H1 (cell line): ENCODE data around the gene INSYN1.

Experiments
- CHD1 ChIP-seq: IDR thresholded peaks from 2 replicates; pipeline ENCODE4 v1.6.1; 2012; ENCODE audit warnings: low read depth, low read length, improper control_type of control experiment
- CHD2 ChIP-seq: IDR thresholded peaks from 2 replicates; pipeline ENCODE4 v1.6.1; 2012; ENCODE audit warnings: low read length, improper control_type of control experiment
- EZH2 ChIP-seq: fragments of 200-600 bp; sonication (generic); IDR thresholded peaks from 2 replicates; pipeline ENCODE4 v1.7.1; 2012; ENCODE audit warnings: low read depth, mild to moderate bottlenecking, moderate library complexity, low read length, inconsistent platforms; ENCODE audit not compliant: severe bottlenecking
- JUN ChIP-seq: IDR thresholded peaks from 2 replicates; pipeline ENCODE4 v1.6.1; 2011; ENCODE audit warnings: low read depth, mild to moderate bottlenecking, improper control_type of control experiment, low read length
- POLR2A ChIP-seq, 2 experiments: IDR thresholded peaks; 1 replicate in 1 of 2; 2 replicates in 1 of 2; pipeline ENCODE4 v1.6.1; 2011; ENCODE audit warnings: low read depth in 2 of 2, low read length in 2 of 2, mild to moderate bottlenecking in 2 of 2; ENCODE audit errors: control extremely low read depth in 1 of 2
- SAP30 ChIP-seq: fragments of 300-600 bp; sonication (generic); IDR thresholded peaks from 2 replicates; pipeline ENCODE4 v1.7.1; 2012; ENCODE audit warnings: low read length, moderate library complexity, mild to moderate bottlenecking, inconsistent platforms; ENCODE audit not compliant: insufficient read depth, insufficient replicate concordance
- SIN3A ChIP-seq, 2 experiments: IDR thresholded peaks in 1 of 2; conservative IDR thresholded peaks in 1 of 2; 2 replicates each; pipeline ENCODE4 v1.6.1; 2011 to 2012; ENCODE audit warnings: low read length in 2 of 2, improper control_type of control experiment in 1 of 2, low read depth in 1 of 2, mild to moderate bottlenecking in 1 of 2
- TBP ChIP-seq: IDR thresholded peaks from 2 replicates; pipeline ENCODE4 v1.6.1; 2011; ENCODE audit warnings: low read depth, low read length, improper control_type of control experiment
- TF ChIP-seq, protein P1 (sequence below): IDR thresholded peaks from 2 replicates; pipeline ENCODE4 v1.6.1; 2012; ENCODE audit warnings: inconsistent platforms
- TF ChIP-seq, protein P2 (sequence below), 3 experiments: IDR thresholded peaks; 1 replicate in 2 of 3; 2 replicates in 1 of 3; pipeline versions ENCODE4 v1.5.1 to v1.6.1; 2011; ENCODE audit warnings: low read length in 3 of 3, mild to moderate bottlenecking in 3 of 3, inconsistent platforms in 2 of 3, low read depth in 1 of 3, moderate library complexity in 1 of 3; ENCODE audit not compliant: insufficient read depth in 1 of 3; ENCODE audit errors: control extremely low read depth in 1 of 3

DNA sequence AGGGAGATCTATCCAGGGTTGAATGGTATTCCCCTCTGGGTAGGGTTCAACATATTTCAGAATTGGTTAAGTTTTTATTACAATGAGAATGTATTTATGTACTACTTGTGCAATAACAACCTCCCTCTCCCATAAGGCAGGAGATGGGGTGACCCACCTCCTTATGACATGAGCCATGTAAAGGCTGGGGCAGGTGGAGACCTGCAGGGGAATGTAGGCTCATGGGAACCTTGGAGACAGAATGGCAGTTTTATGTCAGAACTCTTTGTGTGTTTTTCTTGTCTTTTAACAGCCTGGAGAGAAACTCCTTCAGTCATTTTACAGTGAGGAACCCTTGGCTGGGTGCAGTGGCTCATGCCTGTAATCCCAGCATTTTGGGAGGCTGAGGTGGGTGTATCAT lies 24.6 kb upstream of the INSYN1 start:
- TF ChIP-seq JUN, result no peak
- TF ChIP-seq POLR2A (IDR thresholded peaks at IDR 0.05; ENCODE audit: control extremely low read depth in 1 of 2, low read depth in 2 of 2, low read length in 2 of 2), result no peak
- no peak for TF ChIP-seq SAP30
- TF ChIP-seq, protein P1, sequence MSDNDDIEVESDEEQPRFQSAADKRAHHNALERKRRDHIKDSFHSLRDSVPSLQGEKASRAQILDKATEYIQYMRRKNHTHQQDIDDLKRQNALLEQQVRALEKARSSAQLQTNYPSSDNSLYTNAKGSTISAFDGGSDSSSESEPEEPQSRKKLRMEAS, result no peak
- TF ChIP-seq, protein P2, sequence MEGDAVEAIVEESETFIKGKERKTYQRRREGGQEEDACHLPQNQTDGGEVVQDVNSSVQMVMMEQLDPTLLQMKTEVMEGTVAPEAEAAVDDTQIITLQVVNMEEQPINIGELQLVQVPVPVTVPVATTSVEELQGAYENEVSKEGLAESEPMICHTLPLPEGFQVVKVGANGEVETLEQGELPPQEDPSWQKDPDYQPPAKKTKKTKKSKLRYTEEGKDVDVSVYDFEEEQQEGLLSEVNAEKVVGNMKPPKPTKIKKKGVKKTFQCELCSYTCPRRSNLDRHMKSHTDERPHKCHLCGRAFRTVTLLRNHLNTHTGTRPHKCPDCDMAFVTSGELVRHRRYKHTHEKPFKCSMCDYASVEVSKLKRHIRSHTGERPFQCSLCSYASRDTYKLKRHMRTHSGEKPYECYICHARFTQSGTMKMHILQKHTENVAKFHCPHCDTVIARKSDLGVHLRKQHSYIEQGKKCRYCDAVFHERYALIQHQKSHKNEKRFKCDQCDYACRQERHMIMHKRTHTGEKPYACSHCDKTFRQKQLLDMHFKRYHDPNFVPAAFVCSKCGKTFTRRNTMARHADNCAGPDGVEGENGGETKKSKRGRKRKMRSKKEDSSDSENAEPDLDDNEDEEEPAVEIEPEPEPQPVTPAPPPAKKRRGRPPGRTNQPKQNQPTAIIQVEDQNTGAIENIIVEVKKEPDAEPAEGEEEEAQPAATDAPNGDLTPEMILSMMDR (IDR thresholded peaks at IDR 0.05; ENCODE audit: control extremely low read depth in 1 of 3, insufficient read depth in 1 of 3, low read depth in 1 of 3, low read length in 3 of 3), result no peak
- no peak for TF ChIP-seq TBP
- TF ChIP-seq SIN3A (conservative IDR thresholded peaks at IDR 0.05 in 1 of 2, IDR thresholded peaks at IDR 0.05 in 1 of 2; ENCODE audit: low read depth in 1 of 2, low read length in 2 of 2), result no peak
- TF ChIP-seq CHD2, result no peak
- TF ChIP-seq CHD1, result no peak
- no peak for TF ChIP-seq EZH2
